ENCODE measurements around the gene NDUFB3.
"Not testable (repeated sequence)": the region's sequence is repeated elsewhere in the genome, so short reads cannot be mapped to it uniquely, and the experiment has no call there.

Gene NDUFB3

GRCh38 chr2:201071479-201072200 is at the start of gene NDUFB3, which contains the start of gene HYCC2:
TSS of gene NDUFB3 (plus strand) at chr2:201072001. CDS start at chr2:201078883, 6,882 bp downstream.
TSS of gene HYCC2 (minus strand) at chr2:201071671. CDS start at chr2:201024009, 47,662 bp downstream.
- peak; percentile 89 for DNase-seq

DNA sequence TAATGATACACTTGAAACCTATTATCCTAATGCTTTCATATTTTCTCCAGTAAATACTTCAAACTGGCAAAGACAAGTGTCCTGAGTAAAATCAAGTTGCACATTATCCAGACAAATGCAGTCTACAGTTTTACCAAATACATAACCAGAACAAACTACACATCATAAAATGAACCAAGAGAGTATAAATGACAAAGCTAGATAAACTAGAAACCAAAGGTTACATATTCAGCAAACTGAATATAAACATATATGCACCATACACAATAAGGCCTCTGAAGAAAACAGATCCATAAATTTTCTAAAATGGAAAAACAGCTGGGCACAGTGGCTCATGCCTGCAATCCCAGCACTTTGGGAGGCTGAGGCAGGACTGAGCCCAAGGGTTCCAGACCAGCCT is 47.3 kb upstream of the NDUFB3 start:
- DNase-seq: no peak

DNA sequence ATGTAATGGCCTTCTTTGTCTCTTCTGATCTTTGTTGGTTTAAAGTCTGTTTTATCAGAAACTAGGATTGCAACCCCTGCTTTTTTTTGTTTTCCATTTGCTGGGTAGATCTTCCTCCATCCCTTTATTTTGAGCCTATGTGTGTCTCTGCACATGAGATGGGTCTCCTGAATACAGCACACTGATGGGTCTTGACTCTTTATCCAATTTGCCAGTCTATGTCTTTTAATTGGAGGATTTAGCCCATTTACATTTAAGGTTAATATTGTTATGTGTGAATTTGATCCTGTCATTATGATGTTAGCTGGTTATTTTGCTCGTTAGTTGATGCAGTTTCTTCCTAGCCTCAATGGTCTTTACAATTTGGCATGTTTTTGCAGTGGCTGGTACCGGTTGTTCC is 37.4 kb upstream of the NDUFB3 start:
- not testable (repeated sequence) for DNase-seq

DNA sequence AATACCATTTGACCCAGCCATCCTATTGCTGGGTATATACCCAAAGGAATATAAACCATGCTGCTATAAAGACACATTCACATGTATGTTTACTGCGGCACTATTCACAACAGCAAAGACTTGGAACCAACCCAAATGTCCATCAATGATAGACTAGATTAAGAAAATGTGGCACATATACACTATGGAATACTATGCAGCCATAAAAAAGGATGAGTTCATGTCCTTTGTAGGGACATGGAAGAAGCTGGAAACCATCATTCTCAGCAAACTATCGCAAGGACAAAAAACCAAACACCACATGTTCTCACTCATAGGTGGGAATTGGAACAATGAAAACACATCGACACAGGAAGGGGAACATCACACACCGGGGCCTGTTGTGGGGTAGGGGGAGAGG is 33.4 kb upstream of the NDUFB3 start:
- not testable (repeated sequence) for DNase-seq

- DNase-seq: no peak
Observed at GRCh38 chr2:201038855-201039254, 32.9 kb upstream of the NDUFB3 start.

DNA sequence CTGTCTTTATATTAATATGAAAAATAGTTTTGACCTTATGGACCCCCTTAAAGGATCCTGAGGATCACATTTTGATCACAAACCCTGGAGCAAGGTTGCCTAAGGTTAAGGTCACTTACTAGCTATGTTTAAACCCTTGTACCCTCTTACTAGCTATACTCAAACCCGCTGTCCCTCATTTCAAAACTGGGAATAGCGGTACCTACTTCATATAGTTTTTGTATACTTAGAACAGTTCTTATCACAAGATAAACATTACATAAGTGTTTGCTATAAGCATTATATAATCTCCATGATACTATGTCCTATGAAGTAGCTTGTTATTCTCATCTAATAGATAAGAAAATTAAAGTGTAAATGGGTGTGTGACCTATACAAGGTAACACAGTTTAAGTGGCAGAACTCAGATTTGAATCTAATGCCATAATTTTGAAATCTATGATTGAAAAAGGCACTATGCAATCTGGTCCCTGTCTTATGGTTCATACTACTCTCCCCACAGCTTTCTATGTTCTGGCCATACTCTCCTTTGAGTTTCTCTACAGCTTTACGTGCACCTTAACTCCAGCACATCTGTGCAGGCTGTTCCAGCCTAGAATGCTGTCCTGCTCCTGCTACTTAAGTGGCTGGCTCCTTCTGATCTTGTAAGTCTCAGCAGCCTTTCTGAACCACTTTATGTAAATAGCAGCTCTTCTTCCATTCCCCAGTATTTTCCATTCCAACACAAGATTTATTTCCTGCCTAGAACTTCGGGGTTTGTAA is 30.8 kb upstream of the NDUFB3 start:
- DNase-seq: no peak

- not testable (repeated sequence) for DNase-seq
Observed at GRCh38 chr2:201042451-201042850, 29.4 kb upstream of the NDUFB3 start.

GRCh38 chr2:201043050-201043449 is 28.8 kb upstream of the NDUFB3 start:
- DNase-seq: not testable (repeated sequence)

GRCh38 chr2:201046881-201047280 is 24.9 kb upstream of the NDUFB3 start:
- no peak for DNase-seq

- DNase-seq: no peak
Observed at GRCh38 chr2:201049455-201049854, 22.3 kb upstream of the NDUFB3 start.

DNA sequence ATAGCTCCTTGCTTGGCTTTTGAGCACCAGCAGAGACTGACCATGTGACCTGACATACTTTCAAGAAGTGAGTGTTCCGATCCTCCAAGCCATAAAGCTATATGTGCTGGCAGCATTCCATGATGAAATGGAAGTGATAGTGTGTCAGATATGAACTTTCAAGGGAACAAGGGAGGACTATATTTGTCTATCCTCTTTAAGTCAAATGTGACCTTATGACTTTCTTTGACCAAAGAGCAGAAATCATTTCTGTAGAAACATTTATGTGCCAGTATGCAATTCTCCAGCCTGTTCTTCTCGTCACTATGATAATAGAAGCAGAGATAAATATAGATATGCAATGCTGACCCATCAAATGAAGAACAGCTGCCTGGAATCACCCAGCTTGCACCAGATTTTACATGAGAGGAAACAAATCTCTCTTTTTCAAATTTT is 14.7 kb upstream of the NDUFB3 start:
- no peak for DNase-seq

DNA sequence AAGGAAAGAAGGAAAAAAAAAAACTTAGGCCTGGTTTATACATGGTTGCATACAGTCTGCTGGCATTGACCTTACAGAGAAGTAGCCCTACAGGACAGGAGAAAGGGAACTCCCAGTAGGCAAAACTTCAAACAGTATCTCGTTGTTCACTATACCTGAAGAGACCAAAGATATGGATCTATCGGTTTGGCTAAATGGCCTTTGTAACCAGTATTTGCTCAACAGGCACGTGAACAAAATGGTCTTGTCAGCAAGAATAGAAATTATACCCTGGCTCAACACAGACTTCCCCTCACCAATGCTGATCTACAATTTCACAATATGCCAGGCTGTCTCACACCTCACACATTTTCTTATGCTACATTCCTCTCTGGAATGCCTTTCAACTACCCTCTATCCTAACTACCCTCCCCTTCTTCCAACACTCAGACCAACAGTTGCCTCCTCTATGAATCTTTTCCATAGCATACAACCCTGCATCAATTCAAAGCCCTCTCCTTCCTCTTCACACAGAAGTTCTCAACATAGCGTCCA is 14.0 kb upstream of the NDUFB3 start:
- no peak for DNase-seq

- DNase-seq: no peak
Observed at GRCh38 chr2:201058914-201059313, 12.9 kb upstream of the NDUFB3 start.

DNA sequence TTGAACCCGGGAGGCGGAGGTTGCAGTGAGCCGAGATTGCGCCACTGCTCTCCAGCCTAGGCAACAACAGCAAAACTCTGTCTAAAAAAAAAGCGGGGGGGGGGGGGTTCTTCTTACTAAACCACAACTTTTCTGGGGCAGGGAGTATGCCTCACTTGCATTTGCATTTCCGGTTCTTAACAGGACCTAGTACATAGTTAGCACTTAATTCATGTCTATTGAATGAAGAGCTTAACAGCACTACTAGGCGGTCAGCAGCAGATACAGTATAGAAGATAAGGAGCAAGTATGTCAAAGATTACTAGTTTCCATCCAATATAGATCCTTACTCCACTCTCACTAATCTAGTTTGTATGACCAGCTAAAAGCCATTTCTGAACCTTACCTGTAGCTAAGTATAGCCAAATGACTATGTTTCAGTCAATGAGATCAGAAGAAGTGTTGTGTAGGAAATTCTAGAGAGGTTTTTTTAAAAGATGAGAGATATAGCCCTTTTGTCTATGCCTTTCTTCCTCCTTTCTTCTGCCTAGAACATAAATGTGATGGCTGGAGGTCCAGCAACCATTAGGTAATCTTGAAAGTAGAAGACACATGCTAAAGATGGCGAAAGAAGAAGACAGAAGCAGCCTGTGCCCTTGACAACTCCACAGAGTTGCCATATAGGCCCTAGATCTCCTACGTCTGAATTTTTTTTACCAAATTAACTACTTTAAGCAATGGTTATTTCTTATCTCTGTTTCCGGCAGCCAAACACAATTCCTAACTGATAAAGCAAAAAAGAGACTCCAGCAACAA is 11.6 kb upstream of the NDUFB3 start:
- DNase-seq: no peak

DNA sequence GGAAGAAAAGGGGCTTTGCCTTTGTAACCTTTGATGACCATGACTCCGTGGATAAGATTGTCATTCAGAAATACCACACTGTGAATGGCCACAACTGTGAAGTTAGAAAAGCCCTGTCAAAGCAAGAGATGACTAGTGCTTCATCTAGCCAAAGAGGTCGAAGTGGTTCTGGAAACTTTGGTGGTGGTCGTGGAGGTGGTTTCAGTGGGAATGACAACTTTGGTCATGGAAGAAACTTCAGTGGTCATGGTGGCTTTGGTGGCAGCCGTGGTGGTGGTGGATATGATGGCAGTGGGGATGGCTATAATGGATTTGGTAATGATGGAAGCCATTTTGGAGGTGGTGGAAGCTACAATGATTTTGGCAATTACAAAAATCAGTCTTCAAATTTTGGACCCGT is 8.3 kb upstream of the NDUFB3 start:
- DNase-seq: not testable (repeated sequence)

DNA sequence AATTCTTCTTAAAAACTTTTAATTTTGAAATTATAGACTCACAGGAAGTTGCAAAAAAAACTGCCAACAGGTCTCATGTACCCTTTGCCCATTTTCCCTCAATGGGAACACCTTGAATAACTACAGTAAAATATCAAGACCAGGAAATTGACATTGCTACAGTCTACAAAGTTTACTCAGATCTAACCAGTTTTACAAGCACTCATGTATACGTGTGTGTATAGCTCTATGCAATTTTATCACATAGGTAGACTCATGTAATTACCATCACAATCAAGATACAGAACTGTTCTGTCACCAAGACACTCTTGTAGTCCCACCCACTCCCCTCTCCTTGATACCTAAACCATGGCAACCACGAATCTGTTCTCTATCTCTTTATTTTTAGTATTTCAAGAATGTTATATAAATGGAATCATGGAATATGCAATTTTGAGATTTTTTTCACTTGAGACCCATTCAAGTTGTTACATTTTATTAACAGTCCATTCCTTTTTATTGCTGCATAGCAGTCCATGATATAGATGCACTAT is 6.9 kb upstream of the NDUFB3 start:
- no peak for DNase-seq

- DNase-seq: no peak
Observed at GRCh38 chr2:201070948-201071478, 788 bp upstream of the NDUFB3 start.

DNA sequence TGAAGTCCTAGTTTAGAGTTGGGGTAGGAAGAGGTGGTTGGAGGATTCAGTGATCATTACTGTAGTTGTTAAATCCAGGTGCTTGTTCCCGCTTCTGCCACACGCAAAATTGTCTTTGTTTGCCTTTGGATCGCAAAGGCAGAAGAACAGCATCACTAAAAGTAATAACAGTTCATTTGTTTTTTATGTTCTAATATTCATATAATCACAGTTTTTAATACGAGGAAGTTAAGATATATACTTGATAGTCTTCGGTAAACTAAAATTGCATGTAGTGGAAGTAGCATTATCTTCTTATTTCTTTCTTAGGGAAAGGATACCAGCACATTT is 365 bp downstream of the NDUFB3 start:
- no peak for DNase-seq

DNA sequence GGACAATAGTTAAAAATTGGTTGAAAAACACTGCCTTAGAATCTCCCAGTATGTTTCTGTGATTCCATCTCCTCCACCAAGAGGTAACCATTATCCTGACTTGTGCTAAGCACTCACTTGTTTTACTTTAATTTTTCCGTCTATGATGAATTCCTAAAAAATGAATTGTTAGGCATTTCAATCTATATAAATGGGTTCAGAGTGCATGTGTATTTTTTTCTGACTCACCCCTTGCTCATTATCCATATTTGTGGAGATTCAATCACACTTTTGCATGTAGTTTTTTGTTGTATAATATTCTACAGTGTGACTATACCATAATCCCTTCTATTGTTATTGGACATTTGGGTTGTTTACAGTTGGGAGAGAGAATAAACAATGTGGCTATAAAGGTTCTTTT is 1.3 kb downstream of the NDUFB3 start:
- DNase-seq: no peak

GRCh38 chr2:201074996-201075395 is 3.2 kb downstream of the NDUFB3 start:
- no peak for DNase-seq

- no peak for DNase-seq
Observed at GRCh38 chr2:201084863-201085262, 13.1 kb downstream of the NDUFB3 start.

DNA sequence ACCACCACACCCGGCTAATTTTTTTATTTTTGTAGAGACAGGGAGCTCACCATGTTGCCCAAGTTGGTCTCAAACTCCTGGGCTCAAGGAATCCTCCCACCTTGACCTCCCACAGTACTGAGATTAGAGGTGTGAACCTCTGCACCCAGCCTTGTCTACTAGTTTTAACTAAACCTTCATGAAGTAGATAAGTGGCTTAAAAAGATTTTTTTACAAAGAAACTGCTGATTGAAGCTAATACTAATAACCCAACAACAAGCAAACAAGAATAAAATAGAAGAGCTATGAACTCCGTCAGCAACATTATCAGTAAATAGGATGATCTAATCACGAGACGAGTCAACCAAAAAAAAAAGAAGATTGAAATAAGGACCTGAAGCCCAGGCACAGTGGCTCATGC is 18.8 kb downstream of the NDUFB3 start:
- no peak for DNase-seq

- no peak for DNase-seq
Observed at GRCh38 chr2:201093573-201093972, 21.8 kb downstream of the NDUFB3 start.
